ENCODE results near the gene RGS5. TPM values are rescaled to one million over a fixed set of nuclear protein-coding genes. Genes with fewer than 3 reads are reported as not detected.

RGS5 gene
- total RNA-seq, 2 donors from 2014 or later, result 39.0 to 189 TPM

DNA sequence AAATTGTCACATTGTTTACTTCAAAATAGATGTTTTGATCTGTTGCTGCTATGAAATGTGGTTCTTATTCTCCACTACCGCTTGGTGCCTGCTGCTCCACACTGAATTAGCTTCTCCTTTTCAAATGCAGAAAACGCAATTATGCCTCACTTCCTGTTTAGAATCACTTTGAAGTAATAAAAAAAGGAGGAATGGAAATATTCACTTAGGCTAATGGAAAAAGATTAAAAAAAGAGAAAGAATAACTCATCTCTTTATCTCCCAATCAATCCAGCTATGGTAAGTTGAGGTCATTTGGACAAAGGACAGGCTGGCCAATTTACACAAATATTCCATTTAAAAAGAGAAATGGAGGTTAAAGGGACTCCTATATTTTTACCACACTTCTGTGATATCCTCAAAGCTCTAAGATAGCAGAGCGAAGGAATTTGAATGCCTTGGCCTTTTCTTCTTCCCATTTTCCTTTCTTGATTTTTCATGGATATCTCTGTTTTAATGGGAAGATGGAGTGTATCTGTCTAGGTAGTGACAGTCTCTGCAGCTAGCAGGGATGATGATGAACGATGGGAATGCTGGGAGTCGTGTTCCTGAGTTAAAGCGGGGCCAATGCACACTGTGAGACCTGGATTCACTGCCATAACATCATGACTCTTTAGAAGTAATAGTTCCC, 35.7 kb downstream of the RGS5 start:
- H3K27me3 ChIP-seq (replicated peaks; ENCODE audit: insufficient read depth), result no peaks in the 10 kb centered on the region
- H3K4me1 ChIP-seq (replicated peaks), result no peaks in the 10 kb centered on the region
- no peaks in the 10 kb centered on the region for H3K36me3 ChIP-seq
- no peak overlapping the region for H3K4me3 ChIP-seq
- no peaks in the 10 kb centered on the region for H3K9me3 ChIP-seq
- intact Hi-C loops (cut with DNase I), result no loop called here
- no peak for DNase-seq (ENCODE audit: low spot score)
- WGBS, result 79% methylated on average over 6 of the region's 6 CpGs
- TF ChIP-seq, protein P1, sequence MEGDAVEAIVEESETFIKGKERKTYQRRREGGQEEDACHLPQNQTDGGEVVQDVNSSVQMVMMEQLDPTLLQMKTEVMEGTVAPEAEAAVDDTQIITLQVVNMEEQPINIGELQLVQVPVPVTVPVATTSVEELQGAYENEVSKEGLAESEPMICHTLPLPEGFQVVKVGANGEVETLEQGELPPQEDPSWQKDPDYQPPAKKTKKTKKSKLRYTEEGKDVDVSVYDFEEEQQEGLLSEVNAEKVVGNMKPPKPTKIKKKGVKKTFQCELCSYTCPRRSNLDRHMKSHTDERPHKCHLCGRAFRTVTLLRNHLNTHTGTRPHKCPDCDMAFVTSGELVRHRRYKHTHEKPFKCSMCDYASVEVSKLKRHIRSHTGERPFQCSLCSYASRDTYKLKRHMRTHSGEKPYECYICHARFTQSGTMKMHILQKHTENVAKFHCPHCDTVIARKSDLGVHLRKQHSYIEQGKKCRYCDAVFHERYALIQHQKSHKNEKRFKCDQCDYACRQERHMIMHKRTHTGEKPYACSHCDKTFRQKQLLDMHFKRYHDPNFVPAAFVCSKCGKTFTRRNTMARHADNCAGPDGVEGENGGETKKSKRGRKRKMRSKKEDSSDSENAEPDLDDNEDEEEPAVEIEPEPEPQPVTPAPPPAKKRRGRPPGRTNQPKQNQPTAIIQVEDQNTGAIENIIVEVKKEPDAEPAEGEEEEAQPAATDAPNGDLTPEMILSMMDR (IDR thresholded peaks at IDR 0.05), result no peak
- TF ChIP-seq POLR2A (IDR thresholded peaks at IDR 0.05) (no peak), POLR2AphosphoS5 (IDR thresholded peaks at IDR 0.05) (no peak)
- no peak overlapping the region for H3K27ac ChIP-seq

DNA sequence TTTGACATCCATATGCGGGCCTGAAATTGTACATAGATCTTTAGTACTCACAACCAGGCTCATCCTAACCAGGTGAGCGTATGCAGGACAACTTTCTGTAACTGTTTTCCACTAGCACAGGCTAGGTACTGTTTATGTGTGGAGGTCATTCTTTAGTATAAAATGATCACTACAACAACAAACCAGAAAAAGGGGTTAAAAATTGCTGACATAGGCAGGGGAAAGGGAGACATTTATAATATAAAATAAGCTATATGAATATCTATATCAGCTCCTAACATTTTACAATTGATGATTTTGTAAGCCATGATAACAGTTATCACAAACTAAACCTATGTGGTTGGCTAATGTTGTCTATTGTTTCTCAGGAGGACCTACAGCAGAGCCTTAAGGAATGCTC, 37.6 kb downstream of the RGS5 start:
- DNase-seq (ENCODE audit: low spot score), result no peak
- intact Hi-C loops (cut with DNase I), result no loop called here
- H3K36me3 ChIP-seq, result no peaks in the 10 kb centered on the region
- no peak overlapping the region for H3K4me3 ChIP-seq
- no peaks in the 10 kb centered on the region for H3K27me3 ChIP-seq (replicated peaks; ENCODE audit: insufficient read depth)
- no peak overlapping the region for H3K27ac ChIP-seq
- no peaks in the 10 kb centered on the region for H3K4me1 ChIP-seq (replicated peaks)
- WGBS, result 87% methylated on average over 2 of the region's 2 CpGs
- no peaks in the 10 kb centered on the region for H3K9me3 ChIP-seq
- no peak for TF ChIP-seq POLR2AphosphoS5 (IDR thresholded peaks at IDR 0.05)
- TF ChIP-seq POLR2A (IDR thresholded peaks at IDR 0.05), result no peak
- TF ChIP-seq, protein P1 (IDR thresholded peaks at IDR 0.05), result no peak

DNA sequence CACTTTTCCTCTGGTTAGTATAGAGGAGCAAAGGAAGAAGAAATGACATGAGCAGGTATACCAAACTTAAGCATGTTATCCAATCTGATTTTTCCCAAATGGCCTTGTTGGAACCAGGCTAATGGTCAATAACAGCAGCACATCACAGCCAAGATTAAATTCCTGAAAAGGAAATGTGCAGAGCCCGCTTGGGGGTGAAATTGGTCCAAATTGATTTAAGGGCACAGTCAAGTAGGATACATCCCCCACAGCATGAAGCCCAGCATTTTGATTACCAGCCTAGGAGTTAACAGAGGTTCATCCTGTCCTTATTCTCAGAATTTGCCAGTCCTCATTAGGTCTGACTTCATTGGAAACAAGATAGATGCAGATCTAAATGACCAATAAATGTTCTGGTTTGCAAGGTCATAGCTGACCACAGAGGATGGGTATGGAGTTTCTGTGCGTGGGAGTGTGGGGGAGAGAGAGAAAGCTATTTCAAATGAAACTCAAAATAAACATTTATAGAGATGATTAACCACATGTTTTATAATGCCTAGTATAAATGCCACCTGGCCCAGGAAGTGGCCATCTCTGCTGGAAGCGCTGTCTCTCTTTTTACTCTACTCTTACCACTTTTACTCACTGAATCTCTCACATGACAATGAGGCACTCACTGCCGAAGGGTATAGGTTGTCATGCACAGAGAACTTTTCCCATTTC, 38.7 kb downstream of the RGS5 start:
- no peaks in the 10 kb centered on the region for H3K9me3 ChIP-seq
- intact Hi-C loops (cut with DNase I), result no loop called here
- no peaks in the 10 kb centered on the region for H3K27me3 ChIP-seq (replicated peaks; ENCODE audit: insufficient read depth)
- no peak for DNase-seq (ENCODE audit: low spot score)
- H3K4me3 ChIP-seq, result no peak overlapping the region
- H3K36me3 ChIP-seq, result no peaks in the 10 kb centered on the region
- WGBS, result 70% methylated on average over 4 of the region's 4 CpGs
- H3K27ac ChIP-seq, result no peak overlapping the region
- TF ChIP-seq, protein P1 (IDR thresholded peaks at IDR 0.05), result no peak
- TF ChIP-seq POLR2AphosphoS5 (IDR thresholded peaks at IDR 0.05) (no peak), POLR2A (IDR thresholded peaks at IDR 0.05) (no peak)
- no peaks in the 10 kb centered on the region for H3K4me1 ChIP-seq (replicated peaks)

DNA sequence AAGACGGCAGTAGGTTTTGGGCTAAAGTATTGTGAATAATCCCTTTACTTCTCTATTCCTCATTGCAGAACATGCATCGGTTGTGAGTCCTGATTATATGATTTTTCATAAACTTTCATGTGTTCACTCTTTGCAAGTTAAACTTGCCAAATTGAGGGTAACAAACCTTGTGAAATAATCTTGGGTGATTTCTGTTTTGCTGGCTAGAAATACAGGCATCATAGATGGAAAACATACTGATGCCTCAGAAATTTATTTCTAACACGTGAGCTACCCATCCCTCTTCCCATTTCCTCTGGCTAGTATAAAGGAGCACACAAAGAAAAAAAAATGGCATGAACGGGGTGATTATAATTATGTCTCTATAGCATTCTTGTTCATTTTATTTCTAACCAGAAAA, 39.6 kb downstream of the RGS5 start:
- no peak overlapping the region for H3K27ac ChIP-seq
- no peaks in the 10 kb centered on the region for H3K36me3 ChIP-seq
- no peaks in the 10 kb centered on the region for H3K9me3 ChIP-seq
- DNase-seq (ENCODE audit: low spot score), result no peak
- H3K27me3 ChIP-seq (replicated peaks; ENCODE audit: insufficient read depth), result no peaks in the 10 kb centered on the region
- no peaks in the 10 kb centered on the region for H3K4me1 ChIP-seq (replicated peaks)
- WGBS, result 78% methylated on average over 4 of the region's 4 CpGs
- intact Hi-C loops (cut with DNase I), result no loop called here
- TF ChIP-seq POLR2A (IDR thresholded peaks at IDR 0.05), result no peak
- TF ChIP-seq POLR2AphosphoS5 (IDR thresholded peaks at IDR 0.05), result no peak
- TF ChIP-seq, protein P1 (IDR thresholded peaks at IDR 0.05), result no peak
- no peak overlapping the region for H3K4me3 ChIP-seq
